ENCODE measurements around the gene FAM110A. TPM values are rescaled to one million over a fixed set of nuclear protein-coding genes. Genes with fewer than 3 reads are reported as not detected.

The FAM110A gene
- total RNA-seq, 1 donor from 2014 or later = 7.1 TPM

DNA sequence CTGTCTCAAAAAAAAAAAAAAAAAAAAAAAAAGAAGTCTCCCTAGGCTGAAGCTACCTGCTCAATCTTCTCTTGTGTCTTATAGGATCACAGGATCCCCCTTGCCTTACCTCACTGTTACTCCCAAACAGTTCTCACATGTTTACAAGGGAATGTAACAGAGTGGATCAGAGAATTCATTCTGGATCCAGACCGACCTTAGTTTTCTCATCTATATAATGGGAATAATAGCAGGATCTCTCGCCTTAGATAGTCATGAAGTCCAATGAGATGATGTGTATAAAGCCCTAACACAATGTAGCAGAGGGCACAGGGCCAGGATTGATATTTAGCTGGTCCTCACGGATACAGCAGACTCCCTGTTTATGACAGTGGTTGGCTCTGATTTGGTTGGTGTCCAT, 2.3 kb upstream of the FAM110A start:
- TF ChIP-seq, protein P1, sequence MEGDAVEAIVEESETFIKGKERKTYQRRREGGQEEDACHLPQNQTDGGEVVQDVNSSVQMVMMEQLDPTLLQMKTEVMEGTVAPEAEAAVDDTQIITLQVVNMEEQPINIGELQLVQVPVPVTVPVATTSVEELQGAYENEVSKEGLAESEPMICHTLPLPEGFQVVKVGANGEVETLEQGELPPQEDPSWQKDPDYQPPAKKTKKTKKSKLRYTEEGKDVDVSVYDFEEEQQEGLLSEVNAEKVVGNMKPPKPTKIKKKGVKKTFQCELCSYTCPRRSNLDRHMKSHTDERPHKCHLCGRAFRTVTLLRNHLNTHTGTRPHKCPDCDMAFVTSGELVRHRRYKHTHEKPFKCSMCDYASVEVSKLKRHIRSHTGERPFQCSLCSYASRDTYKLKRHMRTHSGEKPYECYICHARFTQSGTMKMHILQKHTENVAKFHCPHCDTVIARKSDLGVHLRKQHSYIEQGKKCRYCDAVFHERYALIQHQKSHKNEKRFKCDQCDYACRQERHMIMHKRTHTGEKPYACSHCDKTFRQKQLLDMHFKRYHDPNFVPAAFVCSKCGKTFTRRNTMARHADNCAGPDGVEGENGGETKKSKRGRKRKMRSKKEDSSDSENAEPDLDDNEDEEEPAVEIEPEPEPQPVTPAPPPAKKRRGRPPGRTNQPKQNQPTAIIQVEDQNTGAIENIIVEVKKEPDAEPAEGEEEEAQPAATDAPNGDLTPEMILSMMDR (IDR thresholded peaks at IDR 0.05; ENCODE audit: insufficient read depth, low read length, severe bottlenecking) = no peak
- H3K36me3 ChIP-seq (ENCODE audit: control insufficient read depth, insufficient read depth, low read length) = no peaks in the 10 kb centered on the region
- no peaks in the 10 kb centered on the region for H3K27me3 ChIP-seq (ENCODE audit: control insufficient read depth, insufficient read depth, low read length)
- no peak overlapping the region for H3K4me3 ChIP-seq (ENCODE audit: low read depth, low read length)
- DNase-seq (ENCODE audit: low read depth) (no peak), FAIRE-seq (no peak)

DNA sequence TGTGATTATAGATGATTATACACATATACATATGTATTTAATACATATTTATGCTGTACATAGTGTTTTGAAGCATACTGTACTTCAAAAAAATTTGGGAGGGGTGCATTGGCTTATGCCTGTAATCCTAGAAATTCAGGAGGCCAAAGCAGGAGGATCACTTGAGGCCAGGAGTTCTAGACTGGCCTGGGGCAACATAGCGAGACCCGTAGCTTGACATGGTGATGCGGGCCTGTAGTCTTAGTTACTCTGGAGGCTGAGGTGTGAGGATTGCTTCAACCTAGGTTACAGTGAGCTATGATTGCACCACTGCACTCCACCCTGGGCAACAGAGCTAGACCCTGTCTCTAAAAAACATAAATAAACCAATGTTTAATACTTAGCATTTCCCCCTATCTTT, 1.6 kb upstream of the FAM110A start:
- Histone ChIP-seq H3K4me3 (ENCODE audit: low read depth, low read length) (no peak overlapping the region), H3K36me3 (ENCODE audit: control insufficient read depth, insufficient read depth, low read length) (no peaks in the 10 kb centered on the region), H3K27me3 (ENCODE audit: control insufficient read depth, insufficient read depth, low read length) (no peaks in the 10 kb centered on the region)
- FAIRE-seq (no peak), DNase-seq (ENCODE audit: low read depth) (no peak)
- TF ChIP-seq, protein P1 (IDR thresholded peaks at IDR 0.05; ENCODE audit: insufficient read depth, low read length, severe bottlenecking) = no peak

DNA sequence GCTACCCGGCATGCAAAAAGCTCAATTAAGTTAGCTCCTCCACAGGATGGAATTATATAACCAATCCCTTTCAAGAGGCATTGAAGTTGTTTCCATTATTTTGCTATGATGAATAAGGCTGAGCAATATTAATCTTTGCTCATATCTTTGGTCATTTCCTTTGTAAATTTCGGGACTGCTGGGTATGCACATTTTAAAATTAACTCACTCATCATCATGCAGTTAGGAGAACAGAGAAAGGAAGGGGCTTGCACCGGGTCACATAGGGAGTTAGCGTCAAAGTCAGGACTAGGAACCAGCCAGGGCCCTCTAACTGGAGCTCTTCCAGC, 430 bp upstream of the FAM110A start:
- FAIRE-seq (no peak), DNase-seq (ENCODE audit: low read depth) (peak; percentile 85)
- TF ChIP-seq, protein P1 (IDR thresholded peaks at IDR 0.05; ENCODE audit: insufficient read depth, low read length, severe bottlenecking) = no peak
- no peaks in the 10 kb centered on the region for H3K36me3 ChIP-seq (ENCODE audit: control insufficient read depth, insufficient read depth, low read length)
- no peaks in the 10 kb centered on the region for H3K27me3 ChIP-seq (ENCODE audit: control insufficient read depth, insufficient read depth, low read length)
- peak overlapping the region; percentile 93 for H3K4me3 ChIP-seq (ENCODE audit: low read depth, low read length)

DNA sequence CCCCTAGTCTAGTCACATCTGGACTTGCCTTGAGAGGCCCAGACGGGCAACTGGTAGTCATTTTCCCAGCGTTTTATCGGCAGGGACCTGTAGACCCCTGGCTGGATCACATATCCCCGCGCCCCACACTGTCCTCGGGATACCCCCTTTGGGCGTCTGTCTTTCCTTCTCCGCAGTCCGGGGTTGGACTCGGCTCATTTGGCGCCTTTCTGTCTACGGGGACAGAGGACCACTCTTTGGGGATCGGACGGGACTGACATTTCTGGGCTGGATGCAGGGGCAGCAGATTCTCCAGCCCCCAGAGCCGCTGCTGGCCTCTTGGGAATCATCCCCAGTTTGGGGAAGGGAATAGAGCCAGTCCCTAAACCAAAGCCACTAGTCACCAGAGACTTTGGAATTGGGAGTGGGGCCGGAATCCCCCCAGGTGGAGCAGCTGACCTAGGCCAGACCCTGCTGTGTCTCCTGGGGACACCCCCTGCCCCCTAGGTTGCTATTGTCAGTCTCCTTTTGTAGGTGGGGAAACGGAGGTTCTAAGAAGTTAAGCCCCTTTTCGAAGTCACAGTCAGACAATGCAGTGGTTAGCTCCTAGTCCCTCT, 734 bp downstream of the FAM110A start:
- TF ChIP-seq, protein P1 (IDR thresholded peaks at IDR 0.05; ENCODE audit: insufficient read depth, low read length, severe bottlenecking) = no peak
- H3K4me3 ChIP-seq (ENCODE audit: low read depth, low read length) = peak overlapping the region; percentile 93
- FAIRE-seq = no peak
- H3K36me3 ChIP-seq (ENCODE audit: control insufficient read depth, insufficient read depth, low read length) = no peaks in the 10 kb centered on the region
- DNase-seq (ENCODE audit: low read depth) = no peak
- H3K27me3 ChIP-seq (ENCODE audit: control insufficient read depth, insufficient read depth, low read length) = no peaks in the 10 kb centered on the region

DNA sequence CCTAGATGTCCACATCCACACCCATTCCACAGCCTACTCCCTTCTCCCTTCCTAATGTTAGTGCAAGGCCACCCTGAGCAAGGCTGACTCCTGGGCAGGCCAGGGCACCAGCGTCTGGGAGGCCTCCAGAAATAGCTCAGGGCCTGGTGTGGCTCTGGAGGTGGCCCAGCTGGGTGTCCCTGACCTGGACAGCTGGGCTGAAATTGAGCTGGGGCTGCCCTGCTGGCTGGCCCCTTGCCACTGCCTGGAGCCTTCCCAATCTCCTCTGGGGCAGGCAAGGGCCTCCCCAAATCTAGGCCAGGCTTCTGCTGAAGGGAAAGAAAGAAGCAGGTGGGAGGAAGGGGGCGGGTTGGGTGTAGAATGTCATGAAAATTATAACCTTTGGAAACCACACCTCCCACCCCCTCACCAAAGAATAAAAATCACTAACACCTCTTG, 2.1 kb downstream of the FAM110A start:
- H3K4me3 ChIP-seq (ENCODE audit: low read depth, low read length) = no peak overlapping the region
- H3K36me3 ChIP-seq (ENCODE audit: control insufficient read depth, insufficient read depth, low read length) = no peaks in the 10 kb centered on the region
- no peaks in the 10 kb centered on the region for H3K27me3 ChIP-seq (ENCODE audit: control insufficient read depth, insufficient read depth, low read length)
- DNase-seq (ENCODE audit: low read depth) = no peak
- TF ChIP-seq, protein P1 (IDR thresholded peaks at IDR 0.05; ENCODE audit: insufficient read depth, low read length, severe bottlenecking) = no peak
- no peak for FAIRE-seq

DNA sequence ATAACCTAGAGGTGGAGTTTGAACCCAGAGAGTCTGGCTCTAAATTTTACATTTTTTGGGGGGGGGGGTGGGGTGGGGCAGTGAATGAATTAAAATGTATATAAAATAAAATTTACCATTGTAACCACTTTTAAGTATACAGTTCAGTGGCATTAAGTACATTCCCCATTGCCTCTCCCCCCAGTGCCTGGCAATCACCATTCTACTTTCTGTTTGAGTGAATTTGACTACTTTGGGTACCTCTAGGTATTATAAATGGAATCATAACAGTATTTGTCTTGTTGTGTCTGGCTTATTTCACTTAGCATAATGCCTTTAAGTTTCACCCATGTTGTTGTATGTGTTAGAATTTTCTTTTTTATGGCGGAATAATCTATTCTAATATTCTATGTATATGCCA, 2.7 kb downstream of the FAM110A start:
- H3K4me3 ChIP-seq (ENCODE audit: low read depth, low read length) = no peak overlapping the region
- FAIRE-seq = no peak
- DNase-seq (ENCODE audit: low read depth) = no peak
- TF ChIP-seq, protein P1 (IDR thresholded peaks at IDR 0.05; ENCODE audit: insufficient read depth, low read length, severe bottlenecking) = no peak
- H3K36me3 ChIP-seq (ENCODE audit: control insufficient read depth, insufficient read depth, low read length) = no peaks in the 10 kb centered on the region
- no peaks in the 10 kb centered on the region for H3K27me3 ChIP-seq (ENCODE audit: control insufficient read depth, insufficient read depth, low read length)
